Gastrocnemius medialis (tissue), 4 donors: ENCODE measurements around the gene ATP13A1. TPM values are rescaled to one million over a fixed set of nuclear protein-coding genes. Genes with fewer than 3 reads are reported as not detected.

ENCODE experiments used
- ATAC-seq, 2 donors: fragments of 150-250 bp; one replicate each; pipeline ENCODE4 v1.9.1; 2016
- DNase-seq, 2 donors: peaks; one replicate each; pipeline ENCODE4 v3.0.0-alpha.2; 2019
- H3K27ac ChIP-seq, 4 donors: fragments of 200-600 bp; sonication (generic); 1 replicate in 1 of 4; 2 replicates in 3 of 4; pipeline ENCODE4 v1.5.1; 2016 to 2018; ENCODE audit warnings: mild to moderate bottlenecking in 2 of 4, moderate library complexity in 1 of 4
- H3K27me3 ChIP-seq, 3 donors: fragments of 200-600 bp; sonication (generic) in 2 of 3; 1 replicate in 1 of 3; 2 replicates in 2 of 3; pipeline versions ENCODE4 v1.5.1 to v1.6.0; 2016 to 2019; ENCODE audit warnings: mild to moderate bottlenecking in 1 of 3, moderate library complexity in 1 of 3
- H3K36me3 ChIP-seq, 2 donors: fragments of 200-600 bp; sonication (generic) in 1 of 2; one replicate each; pipeline ENCODE4 v1.5.1; 2017 to 2018
- H3K4me1 ChIP-seq, 2 donors: fragments of 200-600 bp; sonication (generic) in 1 of 2; one replicate each; pipeline ENCODE4 v1.5.1; 2016 to 2017; ENCODE audit warnings: mild to moderate bottlenecking in 2 of 2
- H3K4me3 ChIP-seq, 4 donors: fragments of 200-600 bp; sonication (generic) in 3 of 4; 1 replicate in 1 of 4; 2 replicates in 3 of 4; pipeline ENCODE4 v1.5.1; 2016 to 2019; ENCODE audit warnings: mild to moderate bottlenecking in 2 of 4
- H3K9me3 ChIP-seq, 3 donors: fragments of 200-600 bp; sonication (generic) in 2 of 3; 1 replicate in 1 of 3; 2 replicates in 2 of 3; pipeline ENCODE4 v1.5.1; 2016 to 2019
- POLR2A ChIP-seq, 2 donors: fragments of 450-650 bp; IDR thresholded peaks; one replicate each; pipeline ENCODE4 v1.6.1; 2017; ENCODE audit warnings: antibody characterized with exemption in 2 of 2, mild to moderate bottlenecking in 2 of 2, moderate library complexity in 2 of 2
- in situ Hi-C, 4 donors: fragments of 200-750 bp; cut with MboI; loops; one replicate each; pipeline versions ENCODE4 v1.15.0 to v1.8.0; 2017; ENCODE audit warnings: low sequenced_read_pairs in 4 of 4
- intact Hi-C: fragments of 100-400 bp; cut with DNase I; formaldehyde crosslinking; loops from one replicate; pipeline ENCODE4 v1.15.1; 2023; ENCODE audit warnings: low total_unique reads
- total RNA-seq, 4 donors: library from RNA; depleted of rRNA; stranded (reverse); fragments of >200 nt; gene quantifications; one replicate each; pipeline versions ENCODE4 v1.1.0 to v1.2.3, GENCODE V29; 2016
- TF ChIP-seq, protein P1 (sequence below), 5 experiments: fragments of 450-650 bp in 3 of 5; fragments of 200-600 bp in 2 of 5; sonication (generic) in 2 of 5; IDR thresholded peaks in 4 of 5; conservative IDR thresholded peaks in 1 of 5; 1 replicate in 4 of 5; 2 replicates in 1 of 5; pipeline ENCODE4 v1.5.1; 2016 to 2019; ENCODE audit warnings: antibody characterized with exemption in 5 of 5, mild to moderate bottlenecking in 3 of 5, moderate library complexity in 3 of 5

The ATP13A1 gene
- total RNA-seq, 4 donors from 2014 or later: 51.8 to 111 (median 82.8) TPM

DNA sequence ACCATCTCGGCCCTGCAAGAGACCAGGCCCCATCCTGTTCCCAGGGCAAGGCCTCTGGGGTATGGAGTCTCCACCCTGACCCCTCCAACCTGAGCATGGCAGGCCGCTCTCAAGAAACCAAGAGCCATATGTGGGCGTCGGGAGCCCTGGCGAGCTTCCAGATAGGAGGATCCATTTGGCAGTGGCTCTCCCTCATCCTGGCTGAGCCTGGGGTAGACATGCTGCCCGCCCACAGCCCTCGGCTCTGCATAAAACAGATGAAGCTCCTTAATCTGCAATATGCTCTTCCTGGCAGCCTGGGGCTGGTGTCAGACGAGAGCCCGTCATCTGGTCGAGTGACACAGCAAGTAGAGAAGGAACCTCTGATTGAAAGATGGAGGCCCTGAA is 6.1 kb downstream of the ATP13A1 start:
- no peak for ATAC-seq
- DNase-seq: no peak

DNA sequence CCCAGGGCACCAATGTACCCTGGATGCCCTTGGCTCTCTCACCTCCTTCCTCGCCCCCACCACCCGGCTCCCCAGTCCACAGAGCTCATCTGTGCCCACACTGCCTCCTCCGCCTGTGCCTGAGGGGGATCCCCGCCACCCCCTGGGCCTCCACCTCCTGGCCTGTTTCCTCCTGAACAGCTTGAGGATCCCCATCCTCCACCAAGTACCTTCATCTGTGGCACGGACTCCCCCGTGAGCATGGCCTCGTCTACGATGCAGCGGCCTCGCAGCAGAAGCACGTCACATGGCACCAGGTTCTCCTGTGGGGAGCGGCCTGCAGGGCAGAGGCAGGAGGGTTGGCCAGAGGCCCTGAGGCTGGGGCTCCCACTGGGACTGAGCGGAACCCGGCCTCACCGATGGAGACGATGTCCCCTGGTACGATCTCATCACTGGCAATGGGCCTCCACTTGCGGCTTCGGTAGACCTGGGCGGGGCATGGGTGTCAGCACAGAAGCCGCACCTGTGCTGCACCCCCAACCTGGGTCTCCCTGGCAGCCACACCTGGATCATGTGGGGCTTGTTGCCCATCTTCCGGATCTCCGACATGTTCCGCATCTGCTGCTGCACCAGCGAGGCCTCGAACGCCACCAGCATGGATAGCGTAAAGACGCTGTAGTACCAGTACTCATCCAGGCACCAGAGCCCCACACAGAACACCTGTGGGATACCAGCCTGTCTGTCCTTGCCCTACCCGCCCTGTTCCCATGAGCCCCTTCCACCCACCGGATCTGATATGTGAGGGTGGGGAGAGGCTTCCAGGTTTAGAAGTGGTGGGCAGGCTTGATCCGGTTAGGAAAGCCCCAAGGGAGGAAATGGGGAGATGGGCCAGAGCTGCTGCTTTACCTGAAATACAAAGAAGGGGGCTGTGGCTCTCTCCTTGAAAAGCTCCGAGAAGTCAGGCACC is 6.8 kb downstream of the ATP13A1 start:
- H3K4me3 ChIP-seq: no peak overlapping the region
- ATAC-seq (no peak), DNase-seq (no peak)
- H3K9me3 ChIP-seq: no peaks in the 10 kb centered on the region
- peaks cover 5 to 77% of the 10 kb centered on the region in 2 donors for H3K36me3 ChIP-seq
- TF ChIP-seq, protein P1, sequence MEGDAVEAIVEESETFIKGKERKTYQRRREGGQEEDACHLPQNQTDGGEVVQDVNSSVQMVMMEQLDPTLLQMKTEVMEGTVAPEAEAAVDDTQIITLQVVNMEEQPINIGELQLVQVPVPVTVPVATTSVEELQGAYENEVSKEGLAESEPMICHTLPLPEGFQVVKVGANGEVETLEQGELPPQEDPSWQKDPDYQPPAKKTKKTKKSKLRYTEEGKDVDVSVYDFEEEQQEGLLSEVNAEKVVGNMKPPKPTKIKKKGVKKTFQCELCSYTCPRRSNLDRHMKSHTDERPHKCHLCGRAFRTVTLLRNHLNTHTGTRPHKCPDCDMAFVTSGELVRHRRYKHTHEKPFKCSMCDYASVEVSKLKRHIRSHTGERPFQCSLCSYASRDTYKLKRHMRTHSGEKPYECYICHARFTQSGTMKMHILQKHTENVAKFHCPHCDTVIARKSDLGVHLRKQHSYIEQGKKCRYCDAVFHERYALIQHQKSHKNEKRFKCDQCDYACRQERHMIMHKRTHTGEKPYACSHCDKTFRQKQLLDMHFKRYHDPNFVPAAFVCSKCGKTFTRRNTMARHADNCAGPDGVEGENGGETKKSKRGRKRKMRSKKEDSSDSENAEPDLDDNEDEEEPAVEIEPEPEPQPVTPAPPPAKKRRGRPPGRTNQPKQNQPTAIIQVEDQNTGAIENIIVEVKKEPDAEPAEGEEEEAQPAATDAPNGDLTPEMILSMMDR (IDR thresholded peaks at IDR 0.05 in 4 of 5, conservative IDR thresholded peaks at IDR 0.05 in 1 of 5): no peak
- TF ChIP-seq POLR2A (IDR thresholded peaks at IDR 0.05): no peak
- intact Hi-C loops (no loop called here), in situ Hi-C loops (loop anchor here in 1 of 4 donors (25.0 kb wide), 1 partner anchor 269 kb away; no protein-coding TSS in a partner anchor)
- peaks cover 0 to 6% of the 10 kb centered on the region in 2 donors for H3K4me1 ChIP-seq
- no peaks in the 10 kb centered on the region for H3K27me3 ChIP-seq
- no peak overlapping the region for H3K27ac ChIP-seq

More for the DNA sequence above, 6.1 kb downstream of the ATP13A1 start:
- H3K9me3 ChIP-seq: no peaks in the 10 kb centered on the region
- intact Hi-C loops: no loop called here
- H3K27ac ChIP-seq: no peak overlapping the region
- no peak for TF ChIP-seq POLR2A (IDR thresholded peaks at IDR 0.05)
- TF ChIP-seq, protein P1 (IDR thresholded peaks at IDR 0.05 in 4 of 5, conservative IDR thresholded peaks at IDR 0.05 in 1 of 5): no peak
- H3K36me3 ChIP-seq: peaks cover 5 to 71% of the 10 kb centered on the region in 2 donors
- H3K4me3 ChIP-seq: no peak overlapping the region
- in situ Hi-C loops: loop anchor here in 1 of 4 donors (25.0 kb wide), 1 partner anchor 270 kb away; no protein-coding TSS in a partner anchor
- peaks cover 6 to 13% of the 10 kb centered on the region in 2 donors for H3K4me1 ChIP-seq
- H3K27me3 ChIP-seq: no peaks in the 10 kb centered on the region

DNA sequence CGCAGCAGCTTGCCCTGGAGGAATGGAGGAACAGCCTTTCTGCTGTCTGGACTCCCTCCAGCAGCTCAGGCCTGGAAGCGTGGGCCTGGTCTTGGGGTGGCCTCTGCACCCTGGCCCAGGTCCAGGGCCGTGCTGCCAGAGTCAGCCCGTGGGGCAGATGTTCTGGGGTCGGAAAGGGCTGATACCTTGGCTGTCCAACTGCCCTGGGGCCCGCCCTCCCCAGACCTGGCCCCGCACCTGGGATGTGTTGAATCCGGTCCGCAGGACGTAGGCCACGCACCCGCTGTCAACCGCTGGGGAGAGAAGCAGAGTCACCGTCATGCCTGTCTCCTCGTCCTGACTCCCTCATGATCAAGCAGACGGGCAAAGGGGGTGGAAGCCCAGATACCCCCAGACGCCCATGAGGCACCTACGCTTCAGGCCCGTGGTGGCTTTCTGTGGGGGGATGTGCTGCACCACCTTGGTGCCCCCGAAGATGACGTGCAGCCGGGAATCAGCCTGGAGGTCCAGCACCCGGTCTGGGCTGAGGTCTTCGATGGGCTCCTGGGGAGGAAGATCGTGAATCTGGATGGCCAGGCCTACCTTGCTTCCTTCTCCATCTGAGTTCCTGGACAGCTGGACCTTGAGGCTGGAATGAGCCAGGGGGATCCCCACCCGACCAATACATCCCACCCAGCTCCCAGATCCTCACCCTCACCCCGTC is 7.7 kb downstream of the ATP13A1 start:
- no peak for ATAC-seq
- in situ Hi-C loops: loop anchor here in 1 of 4 donors (25.0 kb wide), 1 partner anchor 268 kb away; no protein-coding TSS in a partner anchor
- intact Hi-C loops: no loop called here
- no peaks in the 10 kb centered on the region for H3K9me3 ChIP-seq
- peaks cover 5 to 87% of the 10 kb centered on the region in 2 donors for H3K36me3 ChIP-seq
- no peak overlapping the region for H3K27ac ChIP-seq
- no peak for DNase-seq
- no peaks in the 10 kb centered on the region for H3K4me1 ChIP-seq
- no peak for TF ChIP-seq POLR2A (IDR thresholded peaks at IDR 0.05)
- TF ChIP-seq, protein P1 (IDR thresholded peaks at IDR 0.05 in 4 of 5, conservative IDR thresholded peaks at IDR 0.05 in 1 of 5): no peak
- H3K27me3 ChIP-seq: no peaks in the 10 kb centered on the region
- no peak overlapping the region for H3K4me3 ChIP-seq

DNA sequence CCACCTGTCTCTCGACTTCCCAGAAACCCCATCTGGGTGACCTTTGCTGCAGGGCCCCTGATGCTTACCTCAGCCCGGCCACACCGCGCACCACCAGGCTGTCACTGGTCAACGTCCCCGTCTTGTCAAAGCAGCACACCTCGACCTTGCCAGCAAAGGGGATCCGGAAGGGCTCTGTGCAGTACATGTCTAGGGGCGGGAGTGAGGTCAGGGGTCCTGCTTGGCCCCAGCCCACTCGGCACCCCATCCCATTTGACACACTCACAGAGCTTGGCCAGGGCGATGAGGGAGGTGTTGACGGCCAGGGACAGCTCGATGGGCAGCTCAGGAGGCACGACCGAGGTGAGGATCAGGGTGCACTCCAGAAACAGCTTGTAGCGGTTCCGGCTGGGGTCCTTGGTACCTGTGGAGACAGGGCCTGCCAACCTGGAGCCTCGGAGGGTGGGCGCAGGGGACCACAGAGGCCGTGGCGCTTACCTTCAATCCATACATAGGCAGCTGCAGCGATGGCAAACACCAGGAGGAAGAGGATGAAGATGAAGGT is 8.4 kb downstream of the ATP13A1 start:
- no peaks in the 10 kb centered on the region for H3K4me1 ChIP-seq
- H3K36me3 ChIP-seq: peaks cover 5 to 93% of the 10 kb centered on the region in 2 donors
- H3K27me3 ChIP-seq: no peaks in the 10 kb centered on the region
- no peak overlapping the region for H3K4me3 ChIP-seq
- intact Hi-C loops: no loop called here
- ATAC-seq (no peak), DNase-seq (no peak)
- H3K27ac ChIP-seq: no peak overlapping the region
- in situ Hi-C loops: loop anchor here in 1 of 4 donors (25.0 kb wide), 1 partner anchor 268 kb away; no protein-coding TSS in a partner anchor
- no peak for TF ChIP-seq POLR2A (IDR thresholded peaks at IDR 0.05)
- TF ChIP-seq, protein P1 (IDR thresholded peaks at IDR 0.05 in 4 of 5, conservative IDR thresholded peaks at IDR 0.05 in 1 of 5): no peak
- no peaks in the 10 kb centered on the region for H3K9me3 ChIP-seq
